GM18870 (cell line): ENCODE results near the gene GNG7.
"Not testable (repeated sequence)": the region's sequence is repeated elsewhere in the genome, so short reads cannot be mapped to it uniquely, and the experiment has no call there.

ENCODE experiments used
- ATAC-seq: cut with Tn5 transposase; IDR thresholded peaks from one replicate; pipeline ENCODE4 v1.9.1; 2021; ENCODE audit warnings: moderate library complexity; ENCODE audit not compliant: unreplicated experiment

GNG7 gene

DNA sequence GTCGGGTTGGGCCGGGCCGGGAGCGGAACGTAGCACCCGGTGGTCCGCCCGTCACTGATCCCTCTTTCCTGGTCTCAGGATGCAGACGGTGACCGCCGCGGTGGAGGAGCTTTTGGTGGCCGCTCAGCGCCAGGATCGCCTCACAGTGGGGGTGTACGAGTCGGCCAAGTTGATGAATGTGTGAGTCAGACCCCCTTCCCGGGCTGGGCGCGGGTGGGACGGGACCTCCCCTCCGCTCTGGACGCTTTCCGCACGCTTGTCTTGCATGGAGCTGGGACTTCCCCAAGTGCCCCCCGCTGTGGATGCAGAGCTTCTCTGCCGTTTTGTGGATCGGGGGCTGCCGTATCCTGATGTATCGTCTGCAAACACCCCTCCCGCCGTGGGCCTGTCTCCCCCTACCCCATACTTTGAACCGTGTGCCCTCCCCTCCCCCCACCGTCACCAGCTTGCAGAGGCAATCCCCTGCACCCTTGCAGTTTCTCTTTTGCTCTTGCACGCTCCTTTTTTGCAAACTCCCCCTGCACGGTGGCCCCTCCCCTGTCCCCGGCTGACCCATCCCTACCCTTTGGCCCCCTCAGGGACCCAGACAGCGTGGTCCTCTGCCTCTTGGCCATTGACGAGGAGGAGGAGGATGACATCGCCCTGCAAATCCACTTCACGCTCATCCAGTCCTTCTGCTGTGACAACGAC, 225.9 kb downstream of the GNG7 start:
- ATAC-seq, result peak; percentile 6

DNA sequence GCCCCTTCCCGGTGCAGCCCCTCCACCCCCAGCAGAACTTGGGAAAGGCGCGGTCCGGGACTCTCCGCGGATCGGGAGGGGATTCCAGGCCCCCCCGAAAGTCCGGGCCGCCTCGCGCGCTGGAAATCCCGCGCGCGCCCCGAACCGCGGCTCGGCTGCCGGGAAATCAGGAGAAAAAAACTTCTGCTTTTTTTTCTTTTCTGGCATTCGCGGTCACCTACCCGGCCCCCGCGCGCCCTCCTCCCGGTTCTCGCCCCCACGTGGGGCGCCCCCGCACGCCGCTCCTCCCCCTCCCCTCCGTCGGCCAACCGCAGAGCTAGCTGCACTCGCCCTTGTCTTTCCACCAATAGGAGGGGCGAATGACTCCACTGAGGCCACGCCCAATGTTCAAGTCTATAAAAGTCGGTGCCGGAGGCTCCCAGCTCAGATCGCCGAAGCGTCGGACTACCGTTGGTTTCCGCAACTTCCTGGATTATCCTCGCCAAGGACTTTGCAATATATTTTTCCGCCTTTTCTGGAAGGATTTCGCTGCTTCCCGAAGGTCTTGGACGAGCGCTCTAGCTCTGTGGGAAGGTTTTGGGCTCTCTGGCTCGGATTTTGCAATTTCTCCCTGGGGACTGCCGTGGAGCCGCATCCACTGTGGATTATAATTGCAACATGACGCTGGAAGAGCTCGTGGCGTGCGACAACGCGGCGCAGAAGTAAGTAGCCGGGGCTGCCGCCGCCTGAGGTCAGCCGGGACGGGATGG, 226.6 kb downstream of the GNG7 start, which contains the start of gene GADD45B:
Gene GADD45B (plus strand): TSS at position 426 of the 749 bp plus-strand sequence. CDS start 232 bp downstream, at position 658.
- peak; percentile 59 for ATAC-seq

- peak; percentile 1 for ATAC-seq
Observed at GRCh38 chr19:2475018-2475701, 227.3 kb downstream of the GNG7 start.

DNA sequence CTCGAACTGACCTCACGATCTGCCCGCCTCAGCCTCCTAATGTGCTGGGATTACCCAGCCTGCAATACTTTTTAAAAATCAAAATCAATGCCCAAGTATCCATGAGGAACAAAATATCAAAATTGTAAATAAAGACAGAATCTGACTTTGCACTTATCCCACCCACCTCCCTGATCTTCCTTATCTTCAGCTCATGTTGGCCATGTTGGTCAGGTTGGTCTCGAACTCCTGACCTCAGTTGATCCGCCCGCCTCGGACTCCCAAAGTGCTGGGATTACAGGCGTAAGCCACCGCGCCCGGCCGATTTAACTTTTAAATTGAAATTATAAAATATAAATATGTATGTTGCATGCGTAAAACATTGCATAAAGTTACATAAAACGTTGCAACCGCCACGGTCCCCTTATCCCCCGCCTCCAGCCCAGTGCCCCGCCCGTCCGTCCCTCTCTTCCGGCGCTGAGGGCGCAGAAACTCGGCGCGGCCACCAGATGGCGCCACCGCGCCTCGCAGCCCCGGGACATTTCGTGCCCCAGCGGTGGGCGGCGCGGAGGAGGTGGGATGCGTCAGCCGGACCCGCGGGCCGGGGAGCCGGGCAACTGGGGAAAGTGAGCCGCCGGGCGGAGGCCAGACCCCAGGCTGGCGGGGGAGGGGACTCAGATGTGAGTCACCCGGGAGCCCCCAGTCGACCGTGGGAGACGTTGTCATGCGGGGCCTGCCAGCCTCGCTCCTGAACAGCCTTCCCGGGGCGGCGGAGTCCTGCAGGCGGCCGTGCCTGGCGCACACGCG, 228.1 kb downstream of the GNG7 start:
- peak; percentile 13 for ATAC-seq

DNA sequence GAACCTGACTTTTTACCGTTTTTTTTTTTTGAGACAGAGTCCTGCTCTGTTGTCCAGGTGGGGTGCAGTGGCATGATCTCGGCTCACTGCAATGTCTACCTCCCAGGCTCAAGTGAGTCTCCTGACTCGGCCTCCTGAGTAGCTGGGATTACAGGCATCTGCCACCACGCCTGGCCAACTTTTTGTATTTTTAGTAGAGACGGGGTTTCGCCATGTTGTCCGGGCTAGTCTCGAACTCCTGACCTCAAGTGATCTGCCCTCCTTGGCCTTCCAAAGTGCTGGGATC, 232.6 kb downstream of the GNG7 start:
- not testable (repeated sequence) for ATAC-seq

GRCh38 chr19:2469102-2469914, 233.2 kb downstream of the GNG7 start:
- no peak for ATAC-seq

GRCh38 chr19:2468596-2468995, 233.9 kb downstream of the GNG7 start:
- no peak for ATAC-seq

GRCh38 chr19:2464389-2464788, 238.1 kb downstream of the GNG7 start:
- ATAC-seq, result no peak

GRCh38 chr19:2463694-2464093, 238.8 kb downstream of the GNG7 start:
- not testable (repeated sequence) for ATAC-seq

DNA sequence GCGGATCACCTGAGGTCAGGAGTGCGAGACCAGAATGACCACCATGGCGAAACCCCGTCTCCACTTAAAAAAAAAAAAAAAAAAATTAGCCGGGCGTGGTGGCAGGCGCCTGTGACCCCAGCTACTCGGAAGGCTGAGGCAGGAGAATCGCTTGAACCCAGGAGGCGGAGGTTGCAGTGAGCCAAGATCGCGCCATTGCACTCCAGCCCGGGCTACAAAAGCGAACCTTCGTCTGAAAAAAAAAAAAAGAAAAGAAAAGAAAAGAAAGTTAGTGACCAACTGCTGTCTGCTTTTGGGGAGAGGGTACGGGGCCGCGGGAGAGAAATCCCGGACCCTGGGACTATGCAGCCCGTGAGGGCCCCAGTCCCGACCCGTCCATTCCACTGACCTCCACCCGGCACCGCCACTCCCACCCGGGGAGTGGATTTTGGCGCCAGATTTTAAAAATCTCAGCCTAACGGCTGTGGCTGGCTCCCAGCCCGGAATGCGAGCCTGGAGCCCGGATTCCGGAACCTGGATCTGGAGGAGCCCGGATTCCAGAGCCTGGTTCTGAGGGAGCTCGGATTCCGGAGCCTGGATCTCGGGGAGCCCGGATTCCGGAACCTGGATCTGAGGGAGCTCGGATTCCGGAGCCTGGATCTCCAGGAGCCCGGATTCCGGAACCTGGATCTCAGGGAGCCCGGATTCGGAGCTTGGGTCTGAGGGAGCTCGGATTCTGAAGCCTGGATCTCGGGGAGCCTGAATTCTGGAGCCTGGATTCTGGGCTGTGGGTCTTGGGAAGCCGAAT, 239.7 kb downstream of the GNG7 start:
- no peak for ATAC-seq

GRCh38 chr19:2461751-2462634, 240.5 kb downstream of the GNG7 start:
- ATAC-seq, result no peak
